ENCODE results near the gene NR5A2.

The NR5A2 gene

DNA sequence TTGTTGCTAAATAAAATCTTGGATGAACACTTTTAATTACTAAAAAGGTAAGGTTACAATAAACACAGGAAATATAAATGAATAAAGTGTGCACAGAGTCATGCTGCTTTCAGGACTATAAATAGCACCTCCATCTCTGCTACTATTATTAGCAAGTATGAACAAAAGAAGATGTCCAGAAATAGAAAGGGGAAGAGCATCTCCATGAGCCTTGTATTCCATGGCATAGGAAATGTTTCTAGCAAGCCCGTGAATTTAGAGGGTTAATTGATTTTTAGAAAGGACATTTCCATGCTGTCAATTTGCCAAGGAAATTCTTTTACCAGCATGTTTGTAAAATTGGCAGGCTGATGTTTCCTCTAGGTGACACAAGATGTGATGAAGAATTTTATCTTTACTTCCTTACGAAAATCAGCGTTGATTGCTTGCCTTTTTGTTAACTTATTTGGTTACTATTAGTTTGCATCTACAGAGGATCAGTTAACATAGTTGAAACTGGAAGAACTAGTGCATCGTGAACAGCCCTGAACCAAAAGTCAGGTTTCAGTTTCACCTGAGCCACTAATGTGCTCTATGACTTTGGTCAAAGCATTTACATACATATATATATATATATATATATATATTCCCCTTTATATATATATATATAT lies 45.3 kb downstream of the NR5A2 start:
- no peaks in the 10 kb centered on the region for H3K36me3 ChIP-seq (ENCODE audit: control insufficient read depth, insufficient read depth, low read length)
- no peaks in the 10 kb centered on the region; the same call in 1 of the 2 replicates for H3K27me3 ChIP-seq (replicated peaks; ENCODE audit: control insufficient read depth, insufficient read depth, low read length)
- H3K4me3 ChIP-seq (replicated peaks; ENCODE audit: low read depth, low read length): no peak overlapping the region
- TF ChIP-seq, protein P1, sequence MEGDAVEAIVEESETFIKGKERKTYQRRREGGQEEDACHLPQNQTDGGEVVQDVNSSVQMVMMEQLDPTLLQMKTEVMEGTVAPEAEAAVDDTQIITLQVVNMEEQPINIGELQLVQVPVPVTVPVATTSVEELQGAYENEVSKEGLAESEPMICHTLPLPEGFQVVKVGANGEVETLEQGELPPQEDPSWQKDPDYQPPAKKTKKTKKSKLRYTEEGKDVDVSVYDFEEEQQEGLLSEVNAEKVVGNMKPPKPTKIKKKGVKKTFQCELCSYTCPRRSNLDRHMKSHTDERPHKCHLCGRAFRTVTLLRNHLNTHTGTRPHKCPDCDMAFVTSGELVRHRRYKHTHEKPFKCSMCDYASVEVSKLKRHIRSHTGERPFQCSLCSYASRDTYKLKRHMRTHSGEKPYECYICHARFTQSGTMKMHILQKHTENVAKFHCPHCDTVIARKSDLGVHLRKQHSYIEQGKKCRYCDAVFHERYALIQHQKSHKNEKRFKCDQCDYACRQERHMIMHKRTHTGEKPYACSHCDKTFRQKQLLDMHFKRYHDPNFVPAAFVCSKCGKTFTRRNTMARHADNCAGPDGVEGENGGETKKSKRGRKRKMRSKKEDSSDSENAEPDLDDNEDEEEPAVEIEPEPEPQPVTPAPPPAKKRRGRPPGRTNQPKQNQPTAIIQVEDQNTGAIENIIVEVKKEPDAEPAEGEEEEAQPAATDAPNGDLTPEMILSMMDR (IDR thresholded peaks at IDR 0.05; ENCODE audit: insufficient read depth, low read length, poor library complexity, severe bottlenecking): no peak
- peak; percentile 32 for DNase-seq (ENCODE audit: extremely low read depth, insufficient read length)

DNA sequence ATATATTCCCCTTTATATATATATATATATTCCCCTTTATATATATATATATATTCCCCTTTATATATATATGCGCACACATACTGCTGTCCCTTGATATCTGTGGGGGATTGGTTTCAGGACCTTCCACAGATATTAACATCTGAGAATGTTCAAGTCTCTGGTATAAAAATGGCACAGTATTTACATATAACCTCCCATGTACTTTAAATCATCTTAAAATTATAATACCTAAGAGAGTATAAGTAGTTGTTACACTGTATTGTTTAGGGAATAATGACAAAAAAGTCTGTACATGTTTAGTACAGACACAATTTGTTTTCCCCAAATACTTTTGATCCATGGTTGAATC lies 45.8 kb downstream of the NR5A2 start:
- Histone ChIP-seq H3K36me3 (ENCODE audit: control insufficient read depth, insufficient read depth, low read length) (no peaks in the 10 kb centered on the region), H3K27me3 (replicated peaks; ENCODE audit: control insufficient read depth, insufficient read depth, low read length) (no peaks in the 10 kb centered on the region; the same call in 1 of the 2 replicates), H3K4me3 (replicated peaks; ENCODE audit: low read depth, low read length) (no peak overlapping the region)
- no peak for DNase-seq (ENCODE audit: extremely low read depth, insufficient read length)
- TF ChIP-seq, protein P1 (IDR thresholded peaks at IDR 0.05; ENCODE audit: insufficient read depth, low read length, poor library complexity, severe bottlenecking): no peak

DNA sequence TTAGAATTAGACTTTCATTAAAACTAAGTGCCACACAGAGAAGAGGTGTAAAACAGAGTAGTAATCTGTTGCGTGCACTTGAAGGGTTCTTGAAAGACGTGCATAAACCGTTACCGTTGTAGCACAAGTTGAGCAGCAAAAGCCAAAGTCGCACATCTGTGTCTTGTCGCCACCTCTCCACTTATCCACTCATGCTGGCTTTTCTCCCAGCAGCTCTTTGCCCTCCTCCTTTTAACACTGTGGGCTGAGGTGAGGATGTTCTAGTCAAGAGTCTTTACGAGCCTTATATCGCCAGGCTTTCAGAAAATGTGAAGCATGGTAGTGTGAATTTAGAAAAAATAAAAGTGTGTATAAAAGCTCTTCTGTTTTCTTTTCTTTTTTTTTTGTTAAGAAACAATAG lies 48.0 kb downstream of the NR5A2 start:
- no peak for DNase-seq (ENCODE audit: extremely low read depth, insufficient read length)
- Histone ChIP-seq H3K36me3 (ENCODE audit: control insufficient read depth, insufficient read depth, low read length) (no peaks in the 10 kb centered on the region), H3K27me3 (replicated peaks; ENCODE audit: control insufficient read depth, insufficient read depth, low read length) (no peaks in the 10 kb centered on the region; the same call in 1 of the 2 replicates), H3K4me3 (replicated peaks; ENCODE audit: low read depth, low read length) (no peak overlapping the region)
- TF ChIP-seq, protein P1 (IDR thresholded peaks at IDR 0.05; ENCODE audit: insufficient read depth, low read length, poor library complexity, severe bottlenecking): no peak

DNA sequence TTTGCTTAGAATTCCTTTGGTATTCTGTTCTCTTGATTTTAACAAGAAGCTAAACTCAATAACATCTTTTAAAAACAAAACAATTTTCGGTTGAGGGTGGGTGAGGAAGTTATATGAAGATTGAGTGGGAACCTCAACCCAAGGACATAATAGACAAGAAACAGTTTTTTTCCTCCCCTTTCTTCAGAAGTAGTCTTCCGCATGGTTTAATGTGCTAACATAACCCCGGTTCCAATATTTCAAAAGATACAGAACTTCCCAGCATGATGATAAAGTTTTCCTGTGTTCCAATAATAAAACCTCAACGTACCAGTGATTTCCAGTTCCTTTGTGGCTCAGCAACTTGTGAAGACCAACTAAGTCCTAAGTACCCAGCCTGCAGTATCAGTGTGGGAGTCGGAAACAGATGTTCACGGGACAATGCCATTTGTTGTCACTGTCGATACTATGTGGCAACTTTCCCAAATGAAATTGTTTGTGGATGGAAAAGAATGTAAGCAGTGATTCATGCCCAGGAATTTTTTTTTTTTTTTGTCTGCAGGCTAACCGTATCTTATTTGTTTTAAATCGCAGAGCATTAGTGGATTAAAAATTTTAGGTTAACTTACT lies 48.5 kb downstream of the NR5A2 start:
- no peak for DNase-seq (ENCODE audit: extremely low read depth, insufficient read length)
- TF ChIP-seq, protein P1 (IDR thresholded peaks at IDR 0.05; ENCODE audit: insufficient read depth, low read length, poor library complexity, severe bottlenecking): no peak
- no peaks in the 10 kb centered on the region; the same call in 1 of the 2 replicates for H3K27me3 ChIP-seq (replicated peaks; ENCODE audit: control insufficient read depth, insufficient read depth, low read length)
- H3K36me3 ChIP-seq (ENCODE audit: control insufficient read depth, insufficient read depth, low read length): no peaks in the 10 kb centered on the region
- H3K4me3 ChIP-seq (replicated peaks; ENCODE audit: low read depth, low read length): no peak overlapping the region

DNA sequence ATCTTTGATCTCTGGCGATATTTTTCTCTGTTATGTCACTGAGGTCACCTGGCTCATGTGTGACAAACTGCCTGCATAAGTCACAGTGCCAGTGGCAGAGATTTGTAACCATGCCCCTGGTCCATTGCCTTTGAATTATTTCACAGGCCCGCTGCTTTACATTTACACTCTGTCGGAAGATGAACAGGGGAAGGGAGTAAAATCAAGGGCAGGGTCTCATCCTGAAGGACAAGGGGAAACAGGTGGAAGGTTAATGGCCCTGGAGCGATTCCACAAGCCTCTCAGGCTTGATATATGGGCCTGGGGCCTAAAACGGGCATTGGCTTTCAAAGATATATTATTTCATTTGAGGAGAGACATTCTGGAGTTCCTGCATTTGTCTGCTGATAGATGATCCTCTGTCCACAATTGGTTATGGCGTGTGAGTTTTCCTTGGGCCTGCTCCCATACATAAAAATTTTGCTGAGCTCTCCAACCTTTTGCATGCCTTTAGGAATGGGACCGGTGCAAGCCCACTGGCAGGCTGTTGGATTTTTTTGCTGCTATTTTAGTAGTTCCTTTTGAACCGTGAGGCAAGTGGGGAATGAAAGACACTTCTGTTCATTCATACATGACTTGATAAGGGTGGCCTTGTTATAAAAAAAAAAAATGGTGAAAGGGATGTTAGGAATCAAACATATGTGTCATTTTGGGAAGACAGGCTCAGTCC lies 51.9 kb downstream of the NR5A2 start:
- no peak for DNase-seq (ENCODE audit: extremely low read depth, insufficient read length)
- no peaks in the 10 kb centered on the region for H3K27me3 ChIP-seq (replicated peaks; ENCODE audit: control insufficient read depth, insufficient read depth, low read length)
- TF ChIP-seq, protein P1 (IDR thresholded peaks at IDR 0.05; ENCODE audit: insufficient read depth, low read length, poor library complexity, severe bottlenecking): no peak
- H3K36me3 ChIP-seq (ENCODE audit: control insufficient read depth, insufficient read depth, low read length): no peaks in the 10 kb centered on the region
- H3K4me3 ChIP-seq (replicated peaks; ENCODE audit: low read depth, low read length): no peak overlapping the region
